Trophoblast cell (in vitro differentiated cells and primary cell): ENCODE results near the gene NOM1.
"Not testable (repeated sequence)": the region's sequence is repeated elsewhere in the genome, so short reads cannot be mapped to it uniquely, and the experiment has no call there.

Experiments used
- DNase-seq, 2 donors: peaks; one replicate each; pipeline ENCODE4 v3.0.0-alpha.2; 2016
- H2AFZ ChIP-seq: 2 replicates; pipeline ENCODE4 v1.6.1; 2013; ENCODE audit warnings: low read length, moderate library complexity, mild to moderate bottlenecking; ENCODE audit not compliant: insufficient read depth, poor library complexity
- H2AK5ac ChIP-seq: 2 replicates; pipeline ENCODE4 v1.6.1; 2013; ENCODE audit warnings: mild to moderate bottlenecking, low read length
- H2BK120ac ChIP-seq: 2 replicates; pipeline ENCODE4 v1.6.1; 2013; ENCODE audit warnings: low read length, mild to moderate bottlenecking, moderate library complexity; ENCODE audit not compliant: insufficient read depth, poor library complexity
- H2BK12ac ChIP-seq: 2 replicates; pipeline ENCODE4 v1.6.1; 2013; ENCODE audit warnings: mild to moderate bottlenecking, low read length, moderate library complexity
- H2BK5ac ChIP-seq: 2 replicates; pipeline ENCODE4 v1.6.1; 2013; ENCODE audit warnings: low read length, low read depth, moderate library complexity, mild to moderate bottlenecking; ENCODE audit not compliant: poor library complexity
- H3K14ac ChIP-seq: 2 replicates; pipeline ENCODE4 v1.6.1; 2013; ENCODE audit warnings: mild to moderate bottlenecking, low read length
- H3K18ac ChIP-seq: 2 replicates; pipeline ENCODE4 v1.6.1; 2013; ENCODE audit warnings: mild to moderate bottlenecking, low read length
- H3K23ac ChIP-seq: 2 replicates; pipeline ENCODE4 v1.6.1; 2013; ENCODE audit warnings: low read length
- H3K27ac ChIP-seq: 2 replicates; pipeline ENCODE4 v1.5.1; 2013; ENCODE audit warnings: low read depth, mild to moderate bottlenecking, inconsistent platforms, low read length, moderate library complexity
- H3K27me3 ChIP-seq: 2 replicates; pipeline ENCODE4 v1.6.1; 2013; ENCODE audit warnings: inconsistent platforms, mild to moderate bottlenecking, low read length, moderate library complexity; ENCODE audit not compliant: insufficient read depth
- H3K36me3 ChIP-seq, 2 experiments: 1 replicate in 1 of 2; 2 replicates in 1 of 2; pipeline ENCODE4 v1.6.1; 2013; ENCODE audit warnings: low read length in 2 of 2, mild to moderate bottlenecking in 2 of 2, moderate library complexity in 1 of 2; ENCODE audit not compliant: insufficient read depth in 2 of 2, control insufficient read depth in 1 of 2
- H3K4ac ChIP-seq: 2 replicates; pipeline ENCODE4 v1.6.1; 2013; ENCODE audit warnings: low read depth, mild to moderate bottlenecking, low read length, moderate library complexity
- H3K4me1 ChIP-seq, 2 experiments: 1 replicate in 1 of 2; 2 replicates in 1 of 2; pipeline ENCODE4 v1.6.1; 2013; ENCODE audit warnings: low read length in 2 of 2, mild to moderate bottlenecking in 2 of 2, moderate library complexity in 1 of 2; ENCODE audit not compliant: insufficient read depth in 2 of 2, control insufficient read depth in 1 of 2
- H3K4me2 ChIP-seq: 2 replicates; pipeline ENCODE4 v1.6.1; 2013; ENCODE audit warnings: inconsistent platforms, mild to moderate bottlenecking, low read length, moderate library complexity
- H3K4me3 ChIP-seq: 2 replicates; pipeline ENCODE4 v1.5.1; 2013; ENCODE audit warnings: mild to moderate bottlenecking, low read depth, low read length, inconsistent platforms
- H3K79me1 ChIP-seq: one replicate; pipeline ENCODE4 v1.6.1; 2013; ENCODE audit warnings: low read length
- H3K79me2 ChIP-seq: 2 replicates; pipeline ENCODE4 v1.6.1; 2013; ENCODE audit warnings: low read length, mild to moderate bottlenecking; ENCODE audit not compliant: control insufficient read depth, insufficient read depth, poor library complexity
- H3K9ac ChIP-seq: 2 replicates; pipeline ENCODE4 v1.6.1; 2013; ENCODE audit warnings: mild to moderate bottlenecking, low read length
- H3K9me3 ChIP-seq: 2 replicates; pipeline ENCODE4 v1.6.1; 2013; ENCODE audit warnings: low read depth, mild to moderate bottlenecking, control low read depth, inconsistent platforms, low read length; ENCODE audit not compliant: insufficient read depth
- H4K12ac ChIP-seq: 2 replicates; pipeline ENCODE4 v1.6.1; 2013; ENCODE audit warnings: low read depth, mild to moderate bottlenecking, low read length, moderate library complexity
- H4K8ac ChIP-seq: 2 replicates; pipeline ENCODE4 v1.6.1; 2013; ENCODE audit warnings: low read depth, mild to moderate bottlenecking, low read length, moderate library complexity
- H4K91ac ChIP-seq: one replicate; pipeline ENCODE4 v1.6.1; 2013; ENCODE audit warnings: low read depth, mild to moderate bottlenecking, low read length, moderate library complexity
- WGBS: extraction: QIAGEN DNeasy Blood & Tissue Kit; methylation state at CpG from one replicate; pipeline ENCODE4 v1.1.7; 2013; ENCODE audit warnings: missing lambda C conversion rate; ENCODE audit not compliant: insufficient read length, insufficient coverage; ENCODE audit errors: extremely low coverage; 5-methylcytosine and 5-hydroxymethylcytosine counted together

The NOM1 gene

GRCh38 chr7:156947120-156947843 lies 2.2 kb upstream of the NOM1 start:
- Histone ChIP-seq H4K8ac (no peak overlapping the region), H3K4me3 (no peak overlapping the region), H2AK5ac (no peak overlapping the region), H2BK5ac (no peak overlapping the region), H3K18ac (no peak overlapping the region), H2AFZ (no peak overlapping the region), H3K4me1 (peaks cover 2 to 10% of the 10 kb centered on the region in 2 experiments), H3K27me3 (no peaks in the 10 kb centered on the region), H3K79me1 (peaks cover 4% of the 10 kb centered on the region), H2BK120ac (no peak overlapping the region), H3K36me3 (peaks cover 0 to 1% of the 10 kb centered on the region in 2 experiments), H4K91ac (no peak overlapping the region), H3K9ac (no peak overlapping the region), H3K14ac (no peak overlapping the region), H3K4ac (no peak overlapping the region), H3K27ac (no peak overlapping the region), H3K23ac (no peak overlapping the region), H2BK12ac (no peak overlapping the region), H3K4me2 (no peak overlapping the region), H4K12ac (no peak overlapping the region), H3K9me3 (no peaks in the 10 kb centered on the region), H3K79me2 (peaks cover 6% of the 10 kb centered on the region)
- DNase-seq: peak in 1 of 2 donors; percentile 42
- no CpG with 5 or more reads among the region's 12 CpGs for WGBS

- H3K14ac ChIP-seq: no peak overlapping the region
- H4K12ac ChIP-seq: no peak overlapping the region
- no peak overlapping the region for H3K27ac ChIP-seq
- H3K79me2 ChIP-seq: peaks cover 6% of the 10 kb centered on the region
- peaks cover 2 to 10% of the 10 kb centered on the region in 2 experiments for H3K4me1 ChIP-seq
- no peak overlapping the region for H3K4ac ChIP-seq
- no peaks in the 10 kb centered on the region for H3K27me3 ChIP-seq
- WGBS: no CpG with 5 or more reads among the region's 12 CpGs
- no peak overlapping the region for H3K9ac ChIP-seq
- no peak overlapping the region for H4K91ac ChIP-seq
- no peak overlapping the region for H2BK12ac ChIP-seq
- H3K79me1 ChIP-seq: peaks cover 4% of the 10 kb centered on the region
- H2BK5ac ChIP-seq: no peak overlapping the region
- no peak overlapping the region for H2AFZ ChIP-seq
- no peak overlapping the region for H2BK120ac ChIP-seq
- H3K4me2 ChIP-seq: no peak overlapping the region
- H4K8ac ChIP-seq: peak overlapping the region; percentile 21
- H3K18ac ChIP-seq: no peak overlapping the region
- no peaks in the 10 kb centered on the region for H3K9me3 ChIP-seq
- peaks cover 4 to 10% of the 10 kb centered on the region in 2 experiments for H3K36me3 ChIP-seq
- H3K4me3 ChIP-seq: no peak overlapping the region
- H2AK5ac ChIP-seq: no peak overlapping the region
- no peak overlapping the region for H3K23ac ChIP-seq
- no peak for DNase-seq
Observed at GRCh38 chr7:156948361-156948760, 1.2 kb upstream of the NOM1 start.

DNA sequence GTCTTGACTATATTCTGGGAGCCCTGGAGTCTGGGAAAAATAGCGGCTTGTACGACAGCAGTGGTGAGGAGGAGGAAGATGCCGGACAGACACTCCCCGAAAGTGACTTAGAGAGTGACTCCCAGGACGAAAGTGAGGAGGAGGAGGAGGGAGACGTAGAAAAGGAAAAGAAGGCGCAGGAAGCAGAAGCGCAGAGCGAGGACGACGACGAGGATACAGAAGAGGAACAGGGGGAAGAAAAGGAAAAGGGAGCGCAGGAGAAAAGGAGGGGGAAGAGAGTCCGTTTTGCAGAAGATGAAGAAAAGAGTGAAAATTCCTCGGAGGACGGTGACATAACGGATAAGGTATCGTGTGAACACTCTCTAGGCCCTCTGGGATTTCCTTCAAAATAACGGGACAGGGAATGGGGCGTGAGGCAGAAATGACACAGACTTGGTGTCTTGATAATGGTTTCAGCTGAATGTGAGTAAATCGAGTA lies 908 bp downstream of the NOM1 start:
- peak in 1 of 2 donors; percentile 18 for DNase-seq
- H3K18ac ChIP-seq: no peak overlapping the region
- H4K91ac ChIP-seq: no peak overlapping the region
- H3K4me2 ChIP-seq: peak overlapping the region; percentile 96
- H4K8ac ChIP-seq: peak overlapping the region; percentile 99
- H3K79me2 ChIP-seq: peaks cover 6% of the 10 kb centered on the region
- no peaks in the 10 kb centered on the region for H3K9me3 ChIP-seq
- peak overlapping the region; percentile 99 for H4K12ac ChIP-seq
- H3K36me3 ChIP-seq: peaks cover 15 to 27% of the 10 kb centered on the region in 2 experiments
- no peak overlapping the region for H3K23ac ChIP-seq
- peaks cover 2 to 10% of the 10 kb centered on the region in 2 experiments for H3K4me1 ChIP-seq
- H2BK5ac ChIP-seq: no peak overlapping the region
- WGBS: no CpG with 5 or more reads among the region's 21 CpGs
- no peak overlapping the region for H2AK5ac ChIP-seq
- peak overlapping the region; percentile 24 for H3K4ac ChIP-seq
- no peak overlapping the region for H2BK120ac ChIP-seq
- H3K14ac ChIP-seq: no peak overlapping the region
- H3K27me3 ChIP-seq: no peaks in the 10 kb centered on the region
- peak overlapping the region; percentile 83 for H3K4me3 ChIP-seq
- no peak overlapping the region for H2AFZ ChIP-seq
- no peak overlapping the region for H2BK12ac ChIP-seq
- H3K27ac ChIP-seq: no peak overlapping the region
- peaks cover 4% of the 10 kb centered on the region for H3K79me1 ChIP-seq
- H3K9ac ChIP-seq: peak overlapping the region; percentile 68

DNA sequence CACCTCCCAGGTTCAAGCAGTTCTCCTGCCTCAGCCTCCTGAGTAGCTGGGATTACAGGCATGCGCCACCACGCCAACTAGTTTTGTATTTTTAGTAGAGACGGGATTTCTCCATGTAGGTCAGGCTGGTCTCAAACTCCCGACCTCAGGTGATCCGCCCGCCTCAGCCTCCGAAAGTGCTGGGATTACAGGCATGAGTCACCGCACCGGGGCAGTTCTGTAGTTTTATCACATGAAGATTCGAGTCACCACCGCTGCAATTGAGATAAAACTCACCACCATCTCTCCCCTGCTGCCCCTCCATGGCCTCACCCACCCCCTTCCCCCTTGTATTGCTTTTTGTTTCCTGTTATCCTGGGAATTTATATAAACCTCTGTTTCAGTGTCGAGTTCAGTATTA lies 3.7 kb downstream of the NOM1 start:
- H2AFZ ChIP-seq, H3K79me2 ChIP-seq, H3K4me2 ChIP-seq, H3K9ac ChIP-seq, H3K18ac ChIP-seq, H3K27me3 ChIP-seq, H4K12ac ChIP-seq, H3K4me3 ChIP-seq, H2BK5ac ChIP-seq, H4K91ac ChIP-seq, H3K23ac ChIP-seq, H4K8ac ChIP-seq, DNase-seq, H3K27ac ChIP-seq, H2AK5ac ChIP-seq, H3K14ac ChIP-seq, H3K9me3 ChIP-seq, H2BK12ac ChIP-seq, H3K79me1 ChIP-seq, H3K4ac ChIP-seq, H2BK120ac ChIP-seq: not testable (repeated sequence)
- no CpG with 5 or more reads among the region's 12 CpGs for WGBS
- Histone ChIP-seq H3K36me3 (peaks cover 23 to 41% of the 10 kb centered on the region in 2 experiments), H3K4me1 (peaks cover 2 to 10% of the 10 kb centered on the region in 2 experiments)
